ENCODE data around the gene MT2A. TPM values are rescaled to one million over a fixed set of nuclear protein-coding genes. Genes with fewer than 3 reads are reported as not detected.

The MT2A gene
- total and polyA plus RNA-seq, 10 donors: 25.3 to 176 (median 60.5) TPM

- Histone ChIP-seq H3K36me3 (no peaks in the 10 kb centered on the region), H3K9me3 (no peaks in the 10 kb centered on the region), H3K27me3 (replicated peaks in 1 of 7) (peaks cover 0 to 25% (median 3%) of the 10 kb centered on the region in 7 donors), H3K4me3 (no peak overlapping the region), H3K4me1 (no peaks in the 10 kb centered on the region), H3K27ac (no peak overlapping the region)
- TF ChIP-seq POLR2A (IDR thresholded peaks at IDR 0.05) (no peak), CTCF (IDR thresholded peaks at IDR 0.05 in 8 of 11, conservative IDR thresholded peaks at IDR 0.05 in 3 of 11) (no peak), POLR2AphosphoS5 (IDR thresholded peaks at IDR 0.05) (no peak)
- WGBS, 5 donors: 68 to 81% (median 77%) methylated on average over 10 to 11 of the region's 11 CpGs
- DNase-seq: no peak
- intact Hi-C loops (cut with DNase I; ENCODE audit: low total_unique reads): no loop called here
Measured at GRCh38 chr16:56583351-56584168, 24.8 kb upstream of the MT2A start.

GRCh38 chr16:56584276-56584675, 24.1 kb upstream of the MT2A start:
- Histone ChIP-seq H3K9me3 (no peaks in the 10 kb centered on the region), H3K4me3 (no peak overlapping the region), H3K36me3 (no peaks in the 10 kb centered on the region), H3K4me1 (peaks cover 3 to 7% (median 5%) of the 10 kb centered on the region in 6 donors), H3K27me3 (replicated peaks in 1 of 7) (peaks cover 0 to 33% (median 9%) of the 10 kb centered on the region in 7 donors), H3K27ac (no peak overlapping the region)
- TF ChIP-seq POLR2AphosphoS5 (IDR thresholded peaks at IDR 0.05) (no peak), CTCF (IDR thresholded peaks at IDR 0.05 in 8 of 11, conservative IDR thresholded peaks at IDR 0.05 in 3 of 11) (no peak), POLR2A (IDR thresholded peaks at IDR 0.05) (no peak)
- WGBS, 5 donors: 78 to 94% (median 81%) methylated on average over 11 of the region's 11 CpGs
- intact Hi-C loops (cut with DNase I; ENCODE audit: low total_unique reads): no loop called here
- DNase-seq: no peak

GRCh38 chr16:56588781-56589140, 19.6 kb upstream of the MT2A start:
- Histone ChIP-seq H3K27me3 (replicated peaks in 1 of 7) (peaks cover 0 to 54% (median 23%) of the 10 kb centered on the region in 7 donors), H3K36me3 (no peaks in the 10 kb centered on the region), H3K27ac (no peak overlapping the region), H3K9me3 (peaks cover 0 to under 1% (median 0%) of the 10 kb centered on the region in 8 donors), H3K4me3 (peak overlapping the region in 6 of 8 donors; percentile 26 to 69 (median 40)), H3K4me1 (peaks cover 8 to 16% (median 13%) of the 10 kb centered on the region in 6 donors)
- no peak for TF ChIP-seq POLR2A (IDR thresholded peaks at IDR 0.05)
- TF ChIP-seq POLR2AphosphoS5 (IDR thresholded peaks at IDR 0.05): no peak
- TF ChIP-seq CTCF (IDR thresholded peaks at IDR 0.05 in 8 of 11, conservative IDR thresholded peaks at IDR 0.05 in 3 of 11): no peak
- 32 to 50% (median 41%) methylated on average over 9 of the region's 9 CpGs for WGBS, 5 donors
- intact Hi-C loops (cut with DNase I; ENCODE audit: low total_unique reads): no loop called here
- DNase-seq: no peak
